Measurements from ENCODE around the gene RGS3.

Gene RGS3

DNA sequence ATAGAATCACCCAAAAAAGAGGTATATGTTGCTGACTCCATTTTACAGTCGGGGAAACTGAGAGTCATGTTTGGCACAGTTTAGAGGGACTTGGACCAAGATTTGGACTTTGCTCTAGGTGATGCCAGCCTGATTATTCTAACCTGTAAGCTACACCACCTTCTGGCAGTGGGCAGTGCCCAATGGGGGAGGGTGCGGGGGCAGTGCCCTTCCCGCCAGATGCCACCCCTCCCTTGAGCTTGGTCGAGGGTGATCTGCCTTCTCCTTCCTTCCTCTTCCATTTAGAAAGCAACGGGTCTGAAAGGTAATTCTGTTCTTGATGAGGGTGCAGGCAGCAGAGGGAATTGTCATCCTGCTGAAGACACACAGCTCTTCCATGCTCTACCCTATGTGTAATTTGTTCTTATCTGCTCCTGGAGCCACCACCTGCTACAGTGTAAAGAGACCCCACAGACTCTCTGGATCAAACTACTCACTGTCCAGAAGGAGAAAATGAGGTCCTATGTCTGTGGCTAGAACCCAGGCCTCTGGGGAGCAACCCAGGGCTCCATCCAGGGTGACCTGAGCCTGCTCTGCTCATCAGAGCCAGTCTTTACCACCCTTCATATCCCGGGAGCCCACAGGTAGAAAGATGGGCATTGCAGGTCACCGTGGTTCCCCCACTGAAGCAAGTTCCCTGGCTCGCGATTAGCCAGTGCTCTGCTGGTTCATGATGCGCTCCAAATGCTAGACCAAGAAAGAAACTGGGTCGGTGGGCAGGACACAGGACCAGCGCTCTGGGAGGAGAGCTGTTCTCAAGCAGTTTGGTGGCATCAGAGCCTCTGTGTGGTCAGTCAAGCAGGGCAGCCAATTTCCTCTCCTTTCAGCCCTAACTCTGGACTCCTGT, 156.2 kb downstream of the RGS3 start:
- peak; percentile 18 for DNase-seq (ENCODE audit: low spot score)

DNA sequence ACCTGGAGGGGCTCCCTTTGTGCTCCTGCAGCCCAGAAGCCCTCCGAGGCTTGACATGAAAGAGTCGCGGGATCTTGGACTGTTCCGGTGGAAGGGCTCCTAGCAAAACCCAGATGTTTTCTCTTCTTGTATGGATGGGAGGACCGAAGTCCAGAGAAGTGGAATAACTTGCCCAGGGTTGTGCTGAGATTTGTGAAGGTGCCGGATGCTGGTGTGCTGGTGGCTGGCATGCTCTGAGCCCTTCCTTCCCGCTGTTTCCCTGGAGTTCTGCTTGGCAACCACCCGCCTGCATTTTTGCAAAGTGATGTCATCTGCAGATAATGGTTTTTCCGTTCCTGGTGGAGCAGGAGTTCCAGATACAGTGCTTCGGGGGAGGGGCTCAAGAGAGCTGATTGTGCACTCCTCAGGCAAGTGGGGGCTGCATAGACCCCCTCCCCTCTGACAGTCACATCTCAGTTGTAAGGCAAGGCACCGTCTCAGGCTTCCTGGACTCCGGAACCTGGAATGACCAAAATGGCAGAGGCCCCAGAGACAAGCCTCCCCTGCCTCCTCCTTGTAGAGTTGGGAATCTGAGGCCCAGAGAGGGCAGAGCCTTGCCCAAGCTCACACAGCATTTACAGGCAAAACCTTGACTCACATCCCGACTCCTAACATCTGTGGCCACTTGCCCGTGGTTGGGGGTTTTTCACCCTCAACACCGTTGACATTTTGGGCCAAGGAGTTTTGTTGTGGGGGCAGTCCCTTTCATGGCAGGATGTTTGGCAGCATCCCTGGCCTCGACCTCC, 157.0 kb downstream of the RGS3 start:
- peak; percentile 98 for DNase-seq (ENCODE audit: low spot score)

DNA sequence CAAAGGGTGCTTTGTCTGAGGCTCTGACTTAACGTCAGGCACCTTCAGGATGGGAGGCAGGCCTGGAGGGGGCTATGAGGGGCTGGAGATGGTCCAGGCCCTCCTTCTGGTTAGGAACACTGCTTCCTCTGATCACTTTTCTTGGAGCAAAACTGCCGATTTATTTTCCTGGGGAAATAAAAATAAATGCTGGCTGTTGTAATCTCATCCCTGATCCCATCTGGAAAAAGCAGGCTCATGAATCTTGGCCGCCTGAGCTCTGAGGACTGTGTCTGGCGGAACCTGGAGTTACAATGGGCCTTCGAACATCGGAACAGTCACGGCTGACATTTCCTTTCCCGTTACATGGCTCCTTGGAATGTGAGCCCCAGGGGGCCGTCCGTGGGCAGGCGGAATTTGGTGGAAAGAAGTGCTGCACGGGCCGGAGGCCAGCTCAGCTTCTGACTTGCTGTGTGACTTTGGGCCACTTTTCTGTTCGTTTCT, 157.8 kb downstream of the RGS3 start:
- peak; percentile 96 for DNase-seq (ENCODE audit: low spot score)

DNA sequence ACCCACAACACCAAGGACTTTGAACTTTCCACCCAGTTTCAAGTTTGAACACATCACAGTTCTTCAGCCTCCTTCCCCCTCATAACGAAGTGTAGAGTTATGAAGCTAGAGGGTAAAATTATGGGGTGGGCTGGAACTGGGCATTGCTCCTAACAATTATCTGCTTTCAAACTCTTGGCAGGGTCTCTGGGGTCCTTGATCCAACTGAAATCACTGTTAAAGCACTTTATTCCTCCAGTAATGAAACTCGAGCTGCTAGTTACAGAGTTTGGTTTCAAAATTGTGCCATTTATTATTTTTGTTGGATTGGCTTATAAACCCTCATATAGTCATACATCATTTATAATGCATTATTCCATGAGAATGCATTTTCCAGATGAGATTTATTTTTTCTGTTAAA, 158.5 kb downstream of the RGS3 start:
- no peak for DNase-seq (ENCODE audit: low spot score)

DNA sequence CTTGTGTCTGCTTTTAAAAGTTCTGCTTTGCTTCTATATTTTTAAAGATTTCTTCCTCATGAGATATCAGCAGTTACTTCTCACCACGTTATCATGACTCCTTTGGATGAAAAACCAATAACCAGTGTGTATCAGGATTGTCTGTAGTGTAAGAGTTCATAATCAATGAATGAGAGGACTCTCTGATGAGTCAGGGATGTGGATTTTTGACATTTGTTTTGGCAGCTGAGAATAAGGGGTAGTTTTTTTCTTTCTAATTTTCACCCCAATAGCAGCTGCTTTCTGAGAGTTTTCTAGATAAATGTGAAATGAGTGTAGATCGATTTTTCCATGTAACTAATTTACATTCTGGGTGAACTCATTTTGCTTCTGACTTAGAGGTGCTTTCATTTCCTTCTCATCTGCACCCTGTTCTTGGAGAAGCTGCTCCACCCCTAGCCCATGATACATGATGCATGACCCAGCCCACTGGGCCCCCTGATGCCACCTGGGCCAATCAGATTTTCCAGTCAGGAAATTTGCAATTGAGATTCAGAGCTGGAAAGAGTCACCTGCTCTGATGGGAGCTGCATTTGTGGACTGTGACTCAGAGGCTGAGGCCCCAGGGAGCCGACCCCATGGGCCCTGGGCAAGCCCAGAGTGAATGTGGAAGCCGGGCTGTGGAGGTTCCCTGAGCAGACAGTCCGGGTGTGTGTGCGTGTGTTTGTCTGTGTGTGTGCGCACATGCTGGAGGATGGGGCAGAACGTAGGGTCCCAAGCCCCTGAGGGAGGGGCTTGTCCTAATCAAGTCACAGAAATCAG, 159.3 kb downstream of the RGS3 start:
- peak; percentile 98 for DNase-seq (ENCODE audit: low spot score)

DNA sequence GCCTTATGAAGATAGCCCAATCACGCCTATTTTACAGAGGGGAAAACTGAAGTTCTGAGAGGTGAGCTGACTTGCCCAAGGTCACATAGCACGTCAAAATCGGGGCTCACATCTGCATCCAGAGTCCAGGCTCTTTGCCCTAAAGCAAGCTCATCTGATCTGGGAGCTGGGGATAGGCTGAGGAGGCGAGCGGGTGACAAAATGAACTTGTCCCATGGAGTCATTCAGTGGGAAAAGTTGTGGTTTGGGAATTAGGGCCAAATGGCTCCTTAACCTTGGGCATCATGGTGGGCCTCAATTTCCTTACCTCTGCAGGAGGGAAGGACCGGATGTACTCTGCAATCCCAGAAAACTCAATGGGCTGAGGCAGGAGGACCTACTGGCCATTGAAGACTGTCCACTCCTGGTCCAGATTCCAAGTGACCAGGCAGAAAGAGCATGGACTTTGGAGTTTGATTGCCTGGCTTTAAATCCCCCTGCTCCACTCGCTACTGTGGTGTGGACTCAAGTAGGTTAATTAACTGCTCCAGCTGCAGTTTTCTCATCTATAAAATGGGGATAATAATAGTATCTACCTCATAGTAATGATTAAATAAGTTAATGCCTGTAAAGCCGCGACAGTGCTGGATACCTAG, 160.4 kb downstream of the RGS3 start:
- DNase-seq (ENCODE audit: low spot score): no peak

DNA sequence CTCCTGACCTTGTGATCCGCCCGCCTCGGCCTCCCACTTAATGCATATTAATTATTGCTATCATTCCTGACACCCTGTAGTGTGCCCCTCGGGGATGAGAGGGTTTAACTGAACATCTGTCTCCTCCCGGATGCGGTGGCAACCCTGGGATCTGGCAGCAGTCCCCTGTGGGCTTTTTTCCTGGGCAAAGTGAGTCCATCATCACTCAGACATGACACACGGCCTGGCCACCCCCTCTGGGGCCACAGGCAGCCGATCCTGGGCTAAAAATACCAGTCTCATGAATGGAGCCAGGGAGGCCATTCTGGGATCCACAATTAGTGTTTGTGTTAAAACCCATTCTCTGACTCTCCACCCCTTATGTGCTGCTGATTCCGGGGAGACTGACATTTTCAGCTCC, 161.2 kb downstream of the RGS3 start:
- DNase-seq (ENCODE audit: low spot score): peak; percentile 59

DNA sequence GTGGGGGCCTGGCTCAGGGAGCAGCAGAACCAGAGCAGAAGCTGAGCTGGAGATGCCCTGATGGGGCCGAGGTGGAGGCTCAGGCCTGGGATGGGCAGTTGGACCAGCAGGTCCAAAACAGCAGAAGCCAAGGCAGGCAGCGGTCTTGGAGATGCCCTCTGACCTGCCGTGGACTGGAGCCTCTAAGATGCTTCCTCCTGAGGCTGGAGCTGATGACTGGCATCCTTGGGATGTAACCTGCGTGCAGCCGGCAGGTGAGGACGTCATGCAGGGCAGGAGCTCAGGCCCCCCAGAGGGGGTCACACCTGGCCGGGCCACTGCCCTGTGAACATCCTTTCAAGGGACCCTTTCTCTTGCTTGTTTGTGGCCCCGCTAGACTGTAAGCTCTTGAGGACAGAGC, 162.0 kb downstream of the RGS3 start:
- no peak for DNase-seq (ENCODE audit: low spot score)

DNA sequence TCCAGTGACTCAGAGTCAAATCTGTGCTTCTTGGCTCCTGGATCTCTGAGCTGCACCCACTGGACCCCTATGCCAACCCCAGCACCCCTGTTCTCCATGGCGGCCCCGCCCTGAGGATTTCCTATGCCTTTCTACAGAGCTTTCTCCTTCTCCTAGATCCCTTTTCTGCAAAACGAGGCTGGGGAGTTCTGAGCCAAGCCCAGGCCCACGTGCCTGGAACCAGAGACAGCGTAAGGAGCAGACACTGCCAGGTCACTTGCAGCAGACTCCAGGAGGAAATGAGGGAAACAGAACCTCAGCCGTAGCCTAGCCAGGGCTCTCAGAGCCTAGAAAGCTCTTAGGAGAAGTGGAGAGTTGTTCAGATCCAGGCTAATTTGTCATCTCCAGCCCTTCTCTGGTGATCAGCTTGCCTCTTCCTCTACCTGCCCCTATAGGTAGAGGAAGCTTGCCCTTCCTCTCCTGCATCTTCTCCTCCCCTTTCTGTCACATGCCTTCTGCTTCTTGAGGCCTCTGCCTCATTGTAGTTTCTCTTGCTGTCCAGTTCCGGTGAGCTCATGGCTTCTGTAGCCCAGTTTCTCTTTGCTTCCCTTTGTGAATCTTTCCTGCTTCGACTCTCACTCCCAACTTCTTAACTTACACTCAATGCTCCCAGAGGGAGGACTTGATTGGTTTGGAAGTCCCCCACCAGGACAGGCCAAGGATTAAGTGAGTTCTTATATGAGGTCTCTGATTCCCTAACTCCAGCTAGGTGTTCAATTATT, 163.4 kb downstream of the RGS3 start:
- no peak for DNase-seq (ENCODE audit: low spot score)

DNA sequence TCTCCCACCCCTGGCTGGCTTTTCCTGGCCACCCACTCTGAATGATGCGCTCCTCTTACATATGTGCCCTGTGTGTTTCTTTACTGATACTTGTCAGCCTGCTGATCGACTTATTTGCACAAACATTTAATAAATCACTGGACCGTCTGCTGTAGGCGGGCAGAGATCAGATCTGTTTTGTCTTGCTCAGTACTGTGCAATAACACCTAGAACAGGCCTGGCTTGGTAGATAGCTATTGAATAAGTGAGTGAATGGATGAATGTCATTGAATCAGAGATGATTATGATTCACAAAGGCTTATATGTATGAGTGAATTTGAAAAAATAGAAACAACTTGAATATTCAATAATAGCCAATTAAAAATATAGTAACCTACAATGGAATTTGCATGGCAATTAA, 165.1 kb downstream of the RGS3 start:
- DNase-seq (ENCODE audit: low spot score): no peak

DNA sequence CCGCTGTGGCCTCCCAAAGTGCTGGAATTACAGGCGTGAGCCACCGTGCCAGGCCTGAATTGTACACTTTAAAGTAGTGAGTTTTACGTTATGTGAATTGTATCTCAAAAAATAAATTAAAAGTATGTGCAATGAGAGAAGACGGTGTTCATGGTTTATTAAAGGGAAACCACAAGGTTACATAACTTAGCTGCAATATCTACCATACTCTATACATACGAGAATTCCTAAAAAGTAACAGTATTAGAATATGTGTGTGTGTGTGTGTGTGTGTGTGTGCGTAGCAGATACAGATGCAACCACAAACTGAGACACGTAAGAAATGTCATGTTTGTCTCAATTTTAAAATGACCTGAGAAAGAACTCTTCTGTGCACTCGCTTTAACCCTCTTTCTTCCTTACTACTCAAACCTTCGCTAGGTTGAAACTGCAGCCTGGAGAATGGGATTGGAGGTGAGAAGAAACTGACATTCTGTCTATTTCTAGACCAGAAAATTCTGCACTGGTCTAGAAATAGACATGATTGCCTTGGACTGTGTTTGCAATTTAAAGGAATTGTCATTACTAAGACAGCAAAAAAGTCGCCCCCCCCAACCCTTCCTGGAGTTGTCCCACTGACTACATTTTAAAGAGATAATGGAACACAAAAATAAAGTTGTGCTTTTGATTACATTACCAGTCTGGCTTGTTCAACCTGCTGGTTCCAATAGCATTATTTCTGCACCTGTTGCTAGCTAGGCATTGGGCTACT, 167.0 kb downstream of the RGS3 start:
- no peak for DNase-seq (ENCODE audit: low spot score)

DNA sequence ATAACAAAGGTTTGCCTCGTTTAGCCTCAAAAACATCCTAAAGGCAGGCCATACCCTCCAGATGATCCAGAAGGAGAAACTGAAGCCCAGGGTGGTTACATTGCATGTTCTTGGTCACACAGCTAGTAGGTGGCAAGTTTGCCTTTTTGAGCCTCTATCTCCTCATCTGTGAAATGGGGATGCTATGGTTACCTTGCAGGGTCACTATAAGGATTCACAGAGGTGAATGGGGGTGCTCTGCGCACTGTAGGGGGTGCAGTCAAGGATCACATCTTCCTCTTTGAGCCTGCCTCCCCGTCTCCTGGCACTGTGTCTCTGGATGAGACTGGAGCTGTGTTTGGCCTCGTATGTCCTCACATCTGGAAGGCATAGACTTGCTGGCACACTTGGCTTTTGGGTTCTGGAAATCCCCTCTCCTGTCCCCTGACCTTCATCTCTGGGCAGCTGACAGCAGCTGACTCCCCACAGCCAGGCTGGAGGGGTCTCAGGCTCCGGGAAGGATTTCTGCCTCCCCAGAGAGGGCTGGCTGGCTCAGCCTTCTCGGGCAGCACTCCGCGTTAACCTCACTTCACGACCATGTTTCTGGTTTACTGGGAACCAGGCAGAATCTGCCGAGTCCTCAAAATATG, 167.7 kb downstream of the RGS3 start:
- DNase-seq (ENCODE audit: low spot score): no peak

DNA sequence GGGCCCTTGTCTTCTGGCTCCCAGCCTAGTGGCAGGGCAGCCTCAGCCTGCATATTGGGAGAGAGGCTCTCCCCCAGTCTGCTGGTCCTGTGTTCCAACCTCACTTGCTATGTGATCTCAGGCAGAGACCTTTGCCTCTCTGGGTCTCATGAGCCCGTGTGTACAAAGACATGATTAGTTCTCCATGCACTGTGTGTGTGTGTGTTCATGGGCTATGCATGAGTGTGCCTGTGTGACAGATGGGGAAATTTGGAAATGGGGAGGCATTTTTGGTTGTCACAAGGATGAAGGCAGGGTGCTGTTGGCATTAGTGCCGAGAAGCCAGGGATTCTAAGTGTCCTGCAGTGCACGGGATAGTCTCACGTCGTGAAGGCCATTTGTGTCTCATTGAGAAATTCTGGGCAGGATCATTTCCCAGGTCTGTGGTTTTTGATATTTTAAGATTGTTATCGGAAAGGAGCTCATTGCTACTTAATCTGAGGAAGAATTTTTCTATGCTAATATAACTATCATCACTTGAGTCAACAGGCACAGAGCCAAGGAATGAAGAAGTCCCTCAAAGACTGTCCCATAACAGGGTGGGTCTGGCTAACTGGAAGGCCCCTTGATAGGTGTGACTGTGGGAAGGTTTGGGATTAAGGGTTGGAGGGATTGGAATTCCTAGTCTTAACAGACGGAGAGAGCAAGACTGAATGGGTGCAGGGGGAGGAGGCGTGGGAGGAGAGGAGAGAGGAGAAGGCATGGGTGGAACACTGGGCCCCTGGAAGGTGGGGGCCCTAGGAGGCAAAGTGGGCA, 168.5 kb downstream of the RGS3 start:
- DNase-seq (ENCODE audit: low spot score): no peak

DNA sequence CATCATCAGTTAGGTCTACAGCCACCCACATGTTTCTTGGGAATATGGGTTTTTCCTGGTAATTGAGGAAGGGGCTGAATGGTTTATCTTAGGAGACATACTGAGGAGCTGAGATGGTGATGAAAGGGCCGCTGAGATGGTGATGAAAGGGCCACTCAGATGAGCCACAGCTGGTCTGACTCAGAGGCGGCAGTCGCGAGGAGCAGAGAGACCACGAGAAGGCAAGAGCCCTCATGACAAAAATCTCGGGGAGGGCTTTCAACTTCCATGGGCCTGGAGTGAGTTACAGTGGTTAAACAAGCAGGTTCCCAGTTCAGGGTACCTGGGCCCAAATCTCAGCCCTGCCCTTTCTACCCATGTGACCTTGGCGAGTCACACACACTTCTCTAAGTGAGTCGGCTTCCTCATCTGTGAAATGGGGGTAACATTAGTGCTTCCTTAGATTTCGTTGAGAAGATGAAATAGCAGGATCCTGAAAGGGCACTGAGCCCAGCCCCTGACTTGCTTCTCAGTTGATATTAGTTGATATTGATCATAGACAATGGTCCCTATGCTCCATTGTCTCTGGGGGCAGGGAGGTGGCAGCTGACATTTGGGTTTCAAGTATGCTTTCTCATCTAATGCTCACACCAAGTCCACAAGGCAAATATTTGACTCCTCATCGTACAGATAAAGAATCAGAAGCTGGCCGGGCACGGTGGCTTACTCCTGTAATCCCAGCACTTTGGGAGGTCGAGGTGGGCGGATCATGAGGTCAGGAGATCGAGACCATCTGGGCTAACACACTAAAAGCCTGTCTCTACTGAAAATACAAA, 169.5 kb downstream of the RGS3 start:
- DNase-seq (ENCODE audit: low spot score): peak; percentile 26

DNA sequence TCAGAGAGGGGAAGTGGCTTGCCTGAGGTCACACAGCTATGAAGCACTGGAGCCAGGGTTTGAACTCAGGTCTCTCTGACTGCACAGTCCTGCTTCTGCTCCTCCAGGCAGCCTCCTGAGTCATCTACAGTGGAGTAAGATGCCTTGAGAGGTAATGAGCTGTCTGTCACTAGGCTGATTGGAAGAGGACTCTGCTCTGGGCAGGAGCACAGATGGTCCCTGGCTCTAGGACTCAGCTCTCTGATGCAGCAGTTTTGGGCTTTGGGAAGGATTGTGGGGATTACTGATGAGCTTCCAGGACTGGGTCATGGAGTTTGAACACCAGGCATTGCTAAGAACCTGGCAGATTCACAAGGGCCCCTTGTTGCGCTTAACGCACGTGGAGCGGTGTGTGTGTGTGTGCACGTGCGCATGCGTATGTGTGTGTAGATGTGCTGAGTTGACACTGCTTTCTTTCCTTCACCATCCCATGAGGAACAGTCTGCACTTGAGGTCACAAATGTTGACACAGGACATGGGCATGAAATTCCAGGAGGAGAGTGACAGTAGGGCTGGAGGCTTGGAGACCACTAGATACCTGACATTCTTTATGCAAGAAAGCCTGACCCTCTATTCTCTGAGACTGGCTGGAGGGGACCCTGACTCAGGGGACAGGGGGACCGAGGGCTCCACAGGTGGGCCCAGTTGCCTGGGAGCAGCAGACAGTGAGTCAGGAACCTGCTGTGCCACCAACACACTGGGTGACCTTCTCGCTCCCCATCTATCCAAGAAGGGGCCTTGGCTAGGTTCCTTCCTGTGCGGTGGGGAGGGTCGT, 170.5 kb downstream of the RGS3 start:
- DNase-seq (ENCODE audit: low spot score): peak; percentile 64

DNA sequence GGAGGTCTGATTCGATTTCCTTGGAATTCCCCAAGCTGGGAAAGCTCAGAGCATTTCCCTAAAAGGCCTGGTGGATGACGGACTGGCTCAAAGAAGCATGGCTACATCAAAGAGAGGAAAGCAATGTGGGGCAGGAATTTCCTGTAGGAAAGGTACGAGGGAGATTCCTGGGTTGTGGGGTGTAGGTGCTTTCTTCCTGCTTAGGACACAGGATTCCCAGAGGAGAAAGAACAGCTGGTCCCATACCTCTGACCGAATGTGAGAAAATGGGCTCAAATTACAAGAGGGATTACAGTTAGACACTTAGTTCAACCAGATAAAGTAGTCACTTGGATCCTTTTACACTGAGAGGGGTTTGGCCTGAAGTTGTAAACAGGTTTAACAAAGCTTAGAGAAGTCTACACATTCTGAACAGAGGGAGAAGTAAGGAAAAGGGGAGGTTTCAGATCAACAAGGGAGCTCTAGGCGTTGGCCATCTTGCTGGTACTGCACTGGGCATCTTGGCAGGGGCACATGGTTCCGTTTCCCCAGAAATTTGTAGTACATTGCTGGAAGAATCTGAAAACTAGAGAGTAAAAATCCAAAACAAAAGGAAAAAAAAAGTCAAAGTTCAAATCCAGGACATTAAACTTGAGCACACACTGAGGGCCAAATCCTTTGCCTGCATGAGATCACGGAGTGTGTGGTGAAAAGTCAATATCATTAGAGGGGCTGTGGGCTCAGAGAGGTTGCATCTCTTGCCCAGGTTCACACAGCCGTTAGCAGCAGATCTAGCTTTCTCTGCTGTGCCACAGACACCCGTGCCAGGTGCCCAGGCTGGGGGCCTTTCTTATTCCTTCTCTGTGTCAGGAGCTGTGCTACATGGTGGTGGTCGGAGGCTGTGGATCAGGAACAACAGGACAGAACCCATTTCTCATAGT, 171.3 kb downstream of the RGS3 start:
- DNase-seq (ENCODE audit: low spot score): no peak
